MCF 10A (cell line): ENCODE measurements around the gene THBD. TPM values are rescaled to one million over a fixed set of nuclear protein-coding genes. Genes with fewer than 3 reads are reported as not detected.

Experiments
- BruUV-seq: library from RNA; stranded (reverse); fragments of 400-500 nt; replicated peaks from 2 replicates; lab custom pipeline; 2021; lab: Mats Ljungman, UMichigan
- CTCF ChIA-PET: fragments of 300-600 bp; sonication (Branson Sonifier 250); formaldehyde crosslinking; extraction: SDS; loops from one replicate; lab custom pipeline; 2021; ENCODE audit warnings: antibody characterized with exemption, inconsistent platforms; lab: Yijun Ruan, JAX
- POLR2A ChIA-PET: fragments of 300-600, 350-650 bp; sonication (Branson Sonifier 250); formaldehyde crosslinking; extraction: SDS; loops from one replicate; lab custom pipeline; 2020; ENCODE audit warnings: antibody characterized with exemption, inconsistent platforms; lab: Yijun Ruan, JAX
- DNase-seq: peaks from one replicate; pipeline ENCODE4 v3.0.0-alpha.2; 2018; ENCODE audit not compliant: unreplicated experiment
- H3K27ac Mint-ChIP-seq: one replicate; pipeline ENCODE4 v1.8.0; 2022; ENCODE audit warnings: mild to moderate bottlenecking, low read depth, mixed read lengths; ENCODE audit not compliant: unreplicated experiment
- H3K27me3 Mint-ChIP-seq: one replicate; pipeline ENCODE4 v1.8.0; 2022; ENCODE audit warnings: mixed read lengths; ENCODE audit not compliant: insufficient read depth, unreplicated experiment
- H3K36me3 Mint-ChIP-seq: one replicate; pipeline ENCODE4 v1.8.0; 2022; ENCODE audit warnings: mild to moderate bottlenecking, moderate library complexity, mixed read lengths; ENCODE audit not compliant: insufficient read depth, unreplicated experiment
- H3K4me1 Mint-ChIP-seq: one replicate; pipeline ENCODE4 v1.8.0; 2022; ENCODE audit warnings: mixed read lengths; ENCODE audit not compliant: insufficient read depth, unreplicated experiment
- H3K4me3 Mint-ChIP-seq: one replicate; pipeline ENCODE4 v1.8.0; 2022; ENCODE audit warnings: mild to moderate bottlenecking, moderate library complexity, mixed read lengths; ENCODE audit not compliant: unreplicated experiment
- H3K9me3 Mint-ChIP-seq: one replicate; pipeline ENCODE4 v1.8.0; 2022; ENCODE audit warnings: mixed read lengths; ENCODE audit not compliant: unreplicated experiment
- intact Hi-C: fragments of 100-400 bp; cut with micrococcal nuclease; formaldehyde crosslinking; loops from 2 replicates; pipeline ENCODE4 v1.14.1; 2022
- total RNA-seq: library from RNA; stranded (reverse); gene quantifications from 2 replicates; pipeline ENCODE4 v1.2.3, GENCODE V29; 2022
- TF ChIP-seq, protein P1 (sequence below): fragments of 200-600 bp; IDR thresholded peaks from one replicate; pipeline ENCODE4 v1.8.0; 2022; ENCODE audit warnings: antibody characterized with exemption, mild to moderate bottlenecking; ENCODE audit not compliant: unreplicated experiment

Gene THBD
- total RNA-seq, 1 experiment from 2014 or later, result 15.4 TPM

DNA sequence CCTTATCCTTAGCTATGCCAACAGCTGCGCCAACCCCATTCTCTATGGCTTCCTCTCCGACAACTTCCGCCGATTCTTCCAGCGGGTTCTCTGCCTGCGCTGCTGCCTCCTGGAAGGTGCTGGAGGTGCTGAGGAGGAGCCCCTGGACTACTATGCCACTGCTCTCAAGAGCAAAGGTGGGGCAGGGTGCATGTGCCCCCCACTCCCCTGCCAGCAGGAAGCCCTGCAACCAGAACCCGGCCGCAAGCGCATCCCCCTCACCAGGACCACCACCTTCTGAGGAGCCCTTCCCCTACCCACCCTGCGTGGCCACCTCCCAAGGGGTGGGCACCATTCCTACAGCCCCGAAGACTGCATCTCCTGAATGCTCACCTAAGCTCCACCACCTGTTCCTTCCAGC, 13.1 kb downstream of the THBD start:
- Mint-ChIP-seq H3K27me3 (no peaks in the 10 kb centered on the region), H3K36me3 (no peaks in the 10 kb centered on the region), H3K27ac (no peak overlapping the region), H3K9me3 (no peaks in the 10 kb centered on the region), H3K4me1 (peaks cover 14% of the 10 kb centered on the region), H3K4me3 (no peak overlapping the region)
- TF ChIP-seq, protein P1, sequence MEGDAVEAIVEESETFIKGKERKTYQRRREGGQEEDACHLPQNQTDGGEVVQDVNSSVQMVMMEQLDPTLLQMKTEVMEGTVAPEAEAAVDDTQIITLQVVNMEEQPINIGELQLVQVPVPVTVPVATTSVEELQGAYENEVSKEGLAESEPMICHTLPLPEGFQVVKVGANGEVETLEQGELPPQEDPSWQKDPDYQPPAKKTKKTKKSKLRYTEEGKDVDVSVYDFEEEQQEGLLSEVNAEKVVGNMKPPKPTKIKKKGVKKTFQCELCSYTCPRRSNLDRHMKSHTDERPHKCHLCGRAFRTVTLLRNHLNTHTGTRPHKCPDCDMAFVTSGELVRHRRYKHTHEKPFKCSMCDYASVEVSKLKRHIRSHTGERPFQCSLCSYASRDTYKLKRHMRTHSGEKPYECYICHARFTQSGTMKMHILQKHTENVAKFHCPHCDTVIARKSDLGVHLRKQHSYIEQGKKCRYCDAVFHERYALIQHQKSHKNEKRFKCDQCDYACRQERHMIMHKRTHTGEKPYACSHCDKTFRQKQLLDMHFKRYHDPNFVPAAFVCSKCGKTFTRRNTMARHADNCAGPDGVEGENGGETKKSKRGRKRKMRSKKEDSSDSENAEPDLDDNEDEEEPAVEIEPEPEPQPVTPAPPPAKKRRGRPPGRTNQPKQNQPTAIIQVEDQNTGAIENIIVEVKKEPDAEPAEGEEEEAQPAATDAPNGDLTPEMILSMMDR, result no peak
- intact Hi-C loops, result no loop called here
- no TSS peak for BruUV-seq
- no peak for DNase-seq
- CTCF ChIA-PET, result interaction anchor here (2.9 kb wide), 1 partner anchor 344 kb away, joined by 10 read pairs; no protein-coding TSS in a partner anchor
- POLR2A ChIA-PET, result interaction anchor here (1.2 to 1.8 kb wide), 3 partner anchors 10 to 35 kb away, joined by 3 to 9 read pairs (median 3); no protein-coding TSS in a partner anchor

DNA sequence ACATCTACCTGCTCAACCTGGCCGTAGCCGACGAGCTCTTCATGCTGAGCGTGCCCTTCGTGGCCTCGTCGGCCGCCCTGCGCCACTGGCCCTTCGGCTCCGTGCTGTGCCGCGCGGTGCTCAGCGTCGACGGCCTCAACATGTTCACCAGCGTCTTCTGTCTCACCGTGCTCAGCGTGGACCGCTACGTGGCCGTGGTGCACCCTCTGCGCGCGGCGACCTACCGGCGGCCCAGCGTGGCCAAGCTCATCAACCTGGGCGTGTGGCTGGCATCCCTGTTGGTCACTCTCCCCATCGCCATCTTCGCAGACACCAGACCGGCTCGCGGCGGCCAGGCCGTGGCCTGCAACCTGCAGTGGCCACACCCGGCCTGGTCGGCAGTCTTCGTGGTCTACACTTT, 13.7 kb downstream of the THBD start:
- TF ChIP-seq, protein P1, result no peak
- peaks cover 14% of the 10 kb centered on the region for H3K4me1 Mint-ChIP-seq
- intact Hi-C loops, result no loop called here

DNA sequence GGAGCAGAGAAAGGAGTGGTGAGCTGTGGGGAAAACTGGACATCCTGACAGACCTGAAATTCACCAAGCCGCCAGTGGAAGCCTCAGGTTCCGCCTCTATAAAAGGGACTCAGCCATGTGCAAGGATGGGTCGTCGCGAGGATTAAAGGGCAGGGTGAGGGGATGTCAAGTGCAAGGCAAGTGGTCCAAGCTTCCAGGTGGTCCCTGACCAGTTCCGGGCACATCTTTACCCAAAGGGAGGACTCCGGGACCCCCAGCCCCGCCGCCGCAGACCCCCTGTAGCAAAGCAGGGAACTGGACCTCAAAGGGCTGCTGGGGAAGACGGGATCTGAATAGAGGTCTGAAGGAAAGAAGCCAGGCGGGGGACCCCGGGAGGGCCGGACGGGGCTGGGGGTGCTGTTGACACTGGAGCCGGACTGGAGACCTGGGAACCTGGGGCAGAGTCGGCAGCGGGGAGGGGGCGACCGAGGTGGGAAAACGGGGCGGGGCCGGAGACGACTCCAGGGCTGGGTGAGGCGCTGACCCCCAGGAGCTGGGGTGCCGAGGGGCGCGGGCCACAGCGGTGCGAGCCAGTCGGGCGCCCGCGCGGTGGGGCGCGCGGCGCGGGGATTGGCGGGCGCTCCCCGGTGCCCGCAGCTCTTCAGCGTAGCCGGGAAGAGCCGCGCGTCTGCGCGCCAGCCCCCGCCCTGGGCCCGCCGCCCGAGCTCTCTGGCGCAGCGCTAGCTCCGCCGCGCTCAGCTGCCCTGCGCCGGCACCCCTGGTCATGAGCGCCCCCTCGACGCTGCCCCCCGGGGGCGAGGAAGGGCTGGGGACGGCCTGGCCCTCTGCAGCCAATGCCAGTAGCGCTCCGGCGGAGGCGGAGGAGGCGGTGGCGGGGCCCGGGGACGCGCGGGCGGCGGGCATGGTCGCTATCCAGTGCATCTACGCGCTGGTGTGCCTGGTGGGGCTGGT, 14.5 kb downstream of the THBD start, which contains the start of gene SSTR4:
SSTR4 (plus strand) TSS at position 592 of the 951 bp plus-strand sequence; CDS start at position 764, 172 bp downstream.
- no peak for DNase-seq
- no TSS peak for BruUV-seq
- H3K4me3 Mint-ChIP-seq, result no peak within 1 kb of the TSS
- no peaks in the 10 kb centered on the region for H3K27me3 Mint-ChIP-seq
- CTCF ChIA-PET, result interaction anchor here (0.7 kb wide), 2 partner anchors 84 to 190 kb away, joined by 3 to 4 read pairs; no protein-coding TSS in a partner anchor
- H3K27ac Mint-ChIP-seq, result no peak within 1 kb of the TSS
- intact Hi-C loops, result no loop called here
- H3K36me3 Mint-ChIP-seq, result no peaks in the 10 kb centered on the region
- TF ChIP-seq, protein P1, result no peak
- POLR2A ChIA-PET, result interaction anchor here (0.7 to 1.6 kb wide), 2 partner anchors 11 to 110 kb away, joined by 3 to 5 read pairs; no protein-coding TSS in a partner anchor
- no peaks in the 10 kb centered on the region for H3K9me3 Mint-ChIP-seq
- H3K4me1 Mint-ChIP-seq, result peaks cover 11% of the 10 kb centered on the region

More for the DNA sequence above, 13.7 kb downstream of the THBD start:
- no peak for DNase-seq
- CTCF ChIA-PET, result no interaction called here
- Mint-ChIP-seq H3K27ac (no peak overlapping the region), H3K36me3 (no peaks in the 10 kb centered on the region), H3K27me3 (no peaks in the 10 kb centered on the region), H3K9me3 (no peaks in the 10 kb centered on the region), H3K4me3 (no peak overlapping the region)
- no TSS peak for BruUV-seq
- POLR2A ChIA-PET, result no interaction called here

DNA sequence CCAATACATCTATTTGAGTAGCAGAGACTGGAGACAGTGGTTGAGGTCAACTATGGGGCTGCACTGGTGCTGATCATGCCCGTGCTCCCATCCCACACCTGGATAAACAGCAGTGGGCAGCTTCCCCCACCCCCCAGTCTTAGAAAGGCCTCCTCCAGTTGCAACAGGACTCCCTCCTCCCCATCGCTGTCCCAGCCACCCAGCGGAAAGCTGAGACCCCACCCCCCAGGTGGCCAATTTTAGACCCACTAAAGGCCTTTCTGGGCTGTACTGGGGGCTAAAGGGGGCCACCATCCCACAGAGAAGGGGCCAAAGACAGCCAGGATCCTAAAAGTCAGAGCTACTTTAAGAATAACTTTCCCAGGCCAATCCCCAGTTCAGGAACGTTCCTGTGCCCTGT, 15.6 kb downstream of the THBD start:
- ChIA-PET CTCF (interaction anchor here (0.7 kb wide), 1 partner anchor 191 kb away, joined by 4 read pairs; no protein-coding TSS in a partner anchor), POLR2A (interaction anchor here (0.7 to 1.6 kb wide), 2 partner anchors 12 to 111 kb away, joined by 3 to 5 read pairs; no protein-coding TSS in a partner anchor)
- no TSS peak for BruUV-seq
- no peak for DNase-seq
- no peak overlapping the region for H3K27ac Mint-ChIP-seq
- no peaks in the 10 kb centered on the region for H3K27me3 Mint-ChIP-seq
- H3K4me1 Mint-ChIP-seq, result peaks cover under 1% of the 10 kb centered on the region
- H3K36me3 Mint-ChIP-seq, result no peaks in the 10 kb centered on the region
- no peaks in the 10 kb centered on the region for H3K9me3 Mint-ChIP-seq
- H3K4me3 Mint-ChIP-seq, result no peak overlapping the region
- intact Hi-C loops, result no loop called here
- TF ChIP-seq, protein P1, result no peak
